ENCODE results near the gene CCDC102B.

GRCh38 chr18:68772268-68772667 is 25.6 kb upstream of the CCDC102B start:
- TF ChIP-seq EZH2 (IDR thresholded peaks at IDR 0.05; ENCODE audit: low read length, unreplicated experiment) (no peak), EZH2phosphoT487 (IDR thresholded peaks at IDR 0.05; ENCODE audit: borderline replicate concordance, low read length) (no peak)
